A673 (cell line): ENCODE data around the gene ITPR1. TPM values are rescaled to one million over a fixed set of nuclear protein-coding genes. Genes with fewer than 3 reads are reported as not detected.
"Not testable (repeated sequence)": the region's sequence is repeated elsewhere in the genome, so short reads cannot be mapped to it uniquely, and the experiment has no call there.

Experiments
- BruUV-seq: library from RNA; stranded (reverse); fragments of 400-500 nt; replicated peaks from 2 replicates; lab custom pipeline; 2021; lab: Mats Ljungman, UMichigan
- CTCF ChIA-PET: fragments of 300-600 bp; sonication (Branson Sonifier 250); formaldehyde crosslinking; loops from one replicate; lab custom pipeline; 2022; ENCODE audit warnings: antibody characterized with exemption; lab: Charles Lee
- POLR2A ChIA-PET: fragments of 300-600 bp; sonication (Branson Sonifier 250); formaldehyde crosslinking; loops from one replicate; lab custom pipeline; 2022; ENCODE audit warnings: antibody characterized with exemption; ENCODE audit not compliant: low non-redundant PET; lab: Charles Lee
- DNase-seq: peaks from one replicate; pipeline ENCODE4 v3.0.0-alpha.2; 2015; ENCODE audit warnings: low spot score
- H3K27ac ChIP-seq: fragments of 200-600 bp; sonication (generic); 2 replicates; pipeline ENCODE4 v1.5.1; 2016; ENCODE audit warnings: mixed run types, low read depth, mild to moderate bottlenecking, mixed read lengths, antibody characterized with exemption, low read length; ENCODE audit not compliant: poor library complexity, severe bottlenecking
- H3K27me3 ChIP-seq: fragments of 200-600 bp; sonication (generic); replicated peaks from 2 replicates; pipeline ENCODE4 v1.6.1; 2017; ENCODE audit warnings: mixed run types, low read depth, mild to moderate bottlenecking, mixed read lengths, antibody characterized with exemption, low read length; ENCODE audit not compliant: insufficient read depth, poor library complexity
- H3K36me3 ChIP-seq: fragments of 200-600 bp; sonication (generic); 2 replicates; pipeline ENCODE4 v1.6.1; 2016; ENCODE audit warnings: mixed run types, mild to moderate bottlenecking, mixed read lengths, antibody characterized with exemption, low read length; ENCODE audit not compliant: insufficient read depth, poor library complexity, severe bottlenecking
- H3K4me1 ChIP-seq: fragments of 200-600 bp; sonication (generic); 2 replicates; pipeline ENCODE4 v1.6.1; 2017; ENCODE audit warnings: mixed run types, mild to moderate bottlenecking, mixed read lengths, antibody characterized with exemption, low read length; ENCODE audit not compliant: insufficient read depth, poor library complexity, severe bottlenecking
- H3K4me3 ChIP-seq: fragments of 200-600 bp; sonication (generic); 2 replicates; pipeline ENCODE4 v1.5.1; 2016; ENCODE audit warnings: low read depth, mixed run types, mild to moderate bottlenecking, mixed read lengths, low read length; ENCODE audit not compliant: poor library complexity, severe bottlenecking
- H3K9me3 ChIP-seq: fragments of 200-600 bp; sonication (generic); 2 replicates; pipeline ENCODE4 v1.6.1; 2016; ENCODE audit warnings: mixed run types, low read depth, mild to moderate bottlenecking, mixed read lengths, antibody characterized with exemption, low read length; ENCODE audit not compliant: poor library complexity, severe bottlenecking
- EZH2 ChIP-seq: fragments of 200-600 bp; sonication (generic); IDR thresholded peaks from 2 replicates; pipeline ENCODE4 v1.6.1; 2017; ENCODE audit warnings: borderline replicate concordance, low read depth, mild to moderate bottlenecking, mixed read lengths, antibody characterized with exemption, low read length; ENCODE audit not compliant: poor library complexity, severe bottlenecking
- intact Hi-C: fragments of 100-400 bp; cut with micrococcal nuclease; formaldehyde crosslinking; loops from one replicate; pipeline ENCODE4 v1.10.0; 2022; ENCODE audit not compliant: unreplicated experiment
- total RNA-seq: library from RNA; stranded (reverse); gene quantifications from 2 replicates; pipeline ENCODE4 v1.2.3, GENCODE V29; 2021
- TF ChIP-seq, protein P1 (sequence below): fragments of 300-800, 200-600 bp; sonication (generic); conservative IDR thresholded peaks from 2 replicates; pipeline ENCODE4 v1.5.1; 2017; ENCODE audit warnings: low read depth, mild to moderate bottlenecking, antibody characterized with exemption, low read length, moderate library complexity, mixed read lengths

Gene ITPR1
- total RNA-seq, 1 experiment from 2014 or later = 8.6 TPM

DNA sequence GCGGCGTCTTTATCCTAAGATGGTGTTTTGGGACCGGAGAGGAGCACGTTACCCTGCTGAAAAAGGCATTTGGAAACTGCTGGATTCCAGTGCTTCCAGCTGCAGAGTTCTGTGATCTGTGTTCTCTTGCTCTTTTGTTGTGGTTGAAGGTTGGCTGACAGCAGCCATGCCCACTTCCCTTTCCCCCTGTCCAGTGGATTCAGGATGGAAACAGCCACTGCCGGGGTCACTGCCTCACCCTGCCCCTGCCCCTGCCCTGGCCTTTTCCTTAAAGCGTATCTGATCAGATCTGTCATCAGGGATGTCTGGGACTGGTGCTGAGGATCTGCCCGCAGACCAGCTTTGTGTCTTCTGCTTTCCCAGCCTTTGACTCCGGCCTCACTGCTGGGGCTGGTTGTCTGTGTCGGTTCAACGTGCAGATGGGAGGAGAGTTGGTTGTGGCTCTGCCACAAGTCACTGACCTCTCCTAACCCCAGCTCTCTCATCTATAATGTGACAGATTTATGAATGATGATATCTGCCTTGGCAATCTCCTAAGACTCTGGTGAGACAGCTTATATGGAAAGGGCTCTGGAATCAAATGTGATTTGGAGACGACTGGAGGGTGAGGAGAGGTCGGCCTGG, 266.7 kb downstream of the ITPR1 start:
- Histone ChIP-seq H3K4me3 (no peak overlapping the region), H3K4me1 (no peaks in the 10 kb centered on the region), H3K27me3 (no peaks in the 10 kb centered on the region), H3K36me3 (no peaks in the 10 kb centered on the region), H3K9me3 (no peaks in the 10 kb centered on the region), H3K27ac (no peak overlapping the region)
- intact Hi-C loops = no loop called here
- DNase-seq = no peak
- POLR2A ChIA-PET = no interaction called here
- CTCF ChIA-PET = no interaction called here
- BruUV-seq = no TSS peak
- TF ChIP-seq EZH2 = no peak
- TF ChIP-seq, protein P1, sequence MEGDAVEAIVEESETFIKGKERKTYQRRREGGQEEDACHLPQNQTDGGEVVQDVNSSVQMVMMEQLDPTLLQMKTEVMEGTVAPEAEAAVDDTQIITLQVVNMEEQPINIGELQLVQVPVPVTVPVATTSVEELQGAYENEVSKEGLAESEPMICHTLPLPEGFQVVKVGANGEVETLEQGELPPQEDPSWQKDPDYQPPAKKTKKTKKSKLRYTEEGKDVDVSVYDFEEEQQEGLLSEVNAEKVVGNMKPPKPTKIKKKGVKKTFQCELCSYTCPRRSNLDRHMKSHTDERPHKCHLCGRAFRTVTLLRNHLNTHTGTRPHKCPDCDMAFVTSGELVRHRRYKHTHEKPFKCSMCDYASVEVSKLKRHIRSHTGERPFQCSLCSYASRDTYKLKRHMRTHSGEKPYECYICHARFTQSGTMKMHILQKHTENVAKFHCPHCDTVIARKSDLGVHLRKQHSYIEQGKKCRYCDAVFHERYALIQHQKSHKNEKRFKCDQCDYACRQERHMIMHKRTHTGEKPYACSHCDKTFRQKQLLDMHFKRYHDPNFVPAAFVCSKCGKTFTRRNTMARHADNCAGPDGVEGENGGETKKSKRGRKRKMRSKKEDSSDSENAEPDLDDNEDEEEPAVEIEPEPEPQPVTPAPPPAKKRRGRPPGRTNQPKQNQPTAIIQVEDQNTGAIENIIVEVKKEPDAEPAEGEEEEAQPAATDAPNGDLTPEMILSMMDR = no peak

DNA sequence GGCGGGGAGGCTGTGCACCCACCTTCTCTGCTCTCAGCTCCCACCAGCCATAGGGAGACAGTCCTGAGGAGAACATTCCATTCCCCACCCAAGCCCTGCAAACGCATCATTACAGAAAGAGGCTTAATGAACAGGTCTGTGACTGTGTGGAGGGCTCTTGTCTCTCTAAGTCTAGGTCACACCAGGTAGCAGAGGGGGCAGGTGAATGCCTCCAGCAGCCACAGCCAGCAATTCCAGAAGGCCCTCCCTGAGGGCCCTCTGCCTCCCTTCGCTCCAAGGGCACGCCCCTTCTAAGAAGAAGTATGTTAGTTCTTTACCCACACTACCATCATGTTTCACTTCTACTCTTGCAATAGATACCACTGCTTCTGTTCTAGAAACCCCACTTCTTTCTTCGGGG, 268.6 kb downstream of the ITPR1 start:
- Histone ChIP-seq H3K27me3 (no peaks in the 10 kb centered on the region), H3K36me3 (no peaks in the 10 kb centered on the region), H3K4me1 (no peaks in the 10 kb centered on the region), H3K4me3 (no peak overlapping the region), H3K9me3 (peaks cover 4% of the 10 kb centered on the region), H3K27ac (no peak overlapping the region)
- ChIA-PET CTCF (no interaction called here), POLR2A (no interaction called here)
- DNase-seq = no peak
- TF ChIP-seq, protein P1 = no peak
- TF ChIP-seq EZH2 = no peak
- BruUV-seq = no TSS peak
- intact Hi-C loops = no loop called here

DNA sequence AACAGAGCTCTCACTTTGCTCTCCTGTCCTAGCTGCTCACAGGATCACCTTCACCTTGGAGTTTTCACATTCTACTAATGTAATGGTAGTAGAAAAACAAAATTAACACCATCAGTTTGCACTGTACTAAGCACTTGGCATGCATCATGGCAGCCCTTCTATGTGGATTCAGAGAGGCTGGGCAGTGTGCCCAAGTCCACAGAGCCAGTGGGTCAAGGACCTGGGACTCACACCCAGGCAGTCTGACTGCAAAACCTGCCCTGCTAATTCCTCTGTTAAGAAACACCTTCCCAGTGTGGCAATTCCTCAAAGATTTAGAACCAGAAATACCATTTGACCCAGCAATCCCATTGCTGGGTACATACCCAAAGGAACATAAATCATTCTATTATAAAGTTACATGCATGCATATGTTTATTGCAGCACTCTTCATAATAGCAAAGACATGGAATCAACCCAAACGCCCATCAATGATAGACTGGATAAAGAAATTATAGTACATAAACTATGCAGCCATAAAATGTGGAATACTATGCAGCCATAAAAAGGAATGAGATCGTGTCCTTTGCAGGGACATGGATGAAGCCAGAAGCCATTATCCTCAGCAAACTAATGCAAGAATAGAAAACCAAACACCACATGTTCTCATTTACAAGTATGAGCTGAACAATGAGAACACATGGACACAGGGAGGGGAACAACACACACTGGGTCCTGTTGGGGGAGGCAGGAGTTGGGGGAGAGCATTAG, 269.5 kb downstream of the ITPR1 start:
- DNase-seq, intact Hi-C loops, CTCF ChIA-PET, H3K27ac ChIP-seq, H3K9me3 ChIP-seq, H3K27me3 ChIP-seq, H3K36me3 ChIP-seq, POLR2A ChIA-PET, H3K4me3 ChIP-seq, H3K4me1 ChIP-seq, BruUV-seq: not testable (repeated sequence)
